Activated CD8-positive, alpha-beta memory T cell treated with anti-CD3 and anti-CD28 coated beads, Interleukin-2, amount 50 U/mL, for 4 hours (primary cell): ENCODE data around the gene ARRB2.

ENCODE experiments used
- DNase-seq: peaks from one replicate; pipeline ENCODE4 v3.0.0-alpha.2; 2020

The ARRB2 gene

GRCh38 chr17:4734857-4735475 lies 24.5 kb downstream of the ARRB2 start:
- no peak for DNase-seq

- DNase-seq: no peak
Measured at GRCh38 chr17:4735876-4736651, 25.6 kb downstream of the ARRB2 start.

GRCh38 chr17:4738136-4739121 lies 28.0 kb downstream of the ARRB2 start:
- DNase-seq: no peak

GRCh38 chr17:4739122-4740024 lies 28.9 kb downstream of the ARRB2 start, which contains the start of the genes CXCL16 and ZMYND15:
TSS of gene CXCL16 (minus strand) at chr17:4739928. CDS start at chr17:4739339, 589 bp downstream.
TSS of gene ZMYND15 (plus strand) at chr17:4739833. CDS start at chr17:4740549, 716 bp downstream.
- DNase-seq: peak; percentile 67

- DNase-seq: no peak
Measured at GRCh38 chr17:4740025-4740351, 29.6 kb downstream of the ARRB2 start.

- no peak for DNase-seq
Measured at GRCh38 chr17:4740584-4740983, 30.2 kb downstream of the ARRB2 start.

GRCh38 chr17:4741544-4741943 lies 31.1 kb downstream of the ARRB2 start:
- no peak for DNase-seq

GRCh38 chr17:4742133-4742532 lies 31.7 kb downstream of the ARRB2 start:
- no peak for DNase-seq

- no peak for DNase-seq
Measured at GRCh38 chr17:4742629-4743028, 32.2 kb downstream of the ARRB2 start.

- no peak for DNase-seq
Measured at GRCh38 chr17:4743216-4743615, 32.8 kb downstream of the ARRB2 start.

- no peak for DNase-seq
Measured at GRCh38 chr17:4743898-4744297, 33.5 kb downstream of the ARRB2 start.

GRCh38 chr17:4744999-4745969 lies 34.9 kb downstream of the ARRB2 start:
- no peak for DNase-seq

- no peak for DNase-seq
Measured at GRCh38 chr17:4747847-4748246, 37.4 kb downstream of the ARRB2 start.

- DNase-seq: no peak
Measured at GRCh38 chr17:4748686-4749085, 38.3 kb downstream of the ARRB2 start.

- DNase-seq: no peak
Measured at GRCh38 chr17:4750606-4751005, 40.2 kb downstream of the ARRB2 start.

- no peak for DNase-seq
Measured at GRCh38 chr17:4751932-4752331, 41.5 kb downstream of the ARRB2 start.

- DNase-seq: no peak
Measured at GRCh38 chr17:4753392-4753791, 43.0 kb downstream of the ARRB2 start.

- DNase-seq: no peak
Measured at GRCh38 chr17:4759776-4760236, 49.4 kb downstream of the ARRB2 start.

- DNase-seq: no peak
Measured at GRCh38 chr17:4764595-4764994, 54.2 kb downstream of the ARRB2 start.

- DNase-seq: no peak
Measured at GRCh38 chr17:4766201-4766600, 55.8 kb downstream of the ARRB2 start.

- no peak for DNase-seq
Measured at GRCh38 chr17:4766723-4767122, 56.3 kb downstream of the ARRB2 start.
